ENCODE data around the gene CNTLN. TPM values are rescaled to one million over a fixed set of nuclear protein-coding genes. Genes with fewer than 3 reads are reported as not detected.
"Not testable (repeated sequence)": the region's sequence is repeated elsewhere in the genome, so short reads cannot be mapped to it uniquely, and the experiment has no call there.

CNTLN gene
- total and polyA plus RNA-seq, 2 of the 8 experiments (the other 6 are each of a cell fraction or from before 2014, with no cell fraction given) = 4.8 to 10.8 TPM

DNA sequence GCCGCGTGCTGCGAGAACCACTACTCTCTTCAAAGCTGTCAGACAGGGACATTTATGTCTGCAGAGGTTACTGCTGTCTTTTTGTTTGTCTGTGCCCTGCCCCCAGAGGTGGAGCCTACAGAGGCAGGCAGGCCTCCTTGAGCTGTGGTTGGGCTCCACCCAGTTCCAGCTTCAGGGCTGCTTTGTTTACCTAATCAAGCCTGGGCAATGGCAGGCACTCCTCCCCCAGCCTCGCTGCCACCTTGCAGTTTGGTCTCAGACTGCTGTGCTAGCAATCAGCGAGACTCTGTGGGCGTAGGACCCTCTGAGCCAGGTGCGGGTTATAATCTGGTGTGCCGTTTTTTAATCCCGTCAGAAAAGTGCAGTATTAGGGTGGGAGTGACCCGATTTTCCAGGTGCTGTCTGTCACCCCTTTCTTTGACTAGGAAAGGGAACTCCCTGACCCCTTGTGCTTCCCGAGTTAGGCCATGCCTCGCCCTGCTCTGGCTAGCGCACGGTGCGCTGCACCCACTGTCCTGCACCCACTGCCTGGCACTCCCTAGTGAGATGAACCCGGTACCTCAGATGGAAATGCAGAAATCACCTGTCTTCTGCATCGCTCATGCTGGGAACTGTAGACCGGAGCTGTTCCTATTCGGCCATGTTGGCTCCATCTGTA lies 133.8 kb downstream of the CNTLN start:
- CTCF ChIA-PET (ENCODE audit: partially characterized antibody) = interaction anchor here (0.6 kb wide), 2 partner anchors 39 to 129 kb away, joined by 3 read pairs; no protein-coding TSS in a partner anchor
- FAIRE-seq; H3K4me1 ChIP-seq (replicated peaks in 1 of 4; ENCODE audit: control insufficient read depth in 3 of 4, insufficient read depth in 4 of 4, low read length in 3 of 4); H3K23me2 ChIP-seq (ENCODE audit: low read depth, low read length); H2BK5ac ChIP-seq (ENCODE audit: low read depth, low read length); H3K9me3 ChIP-seq (ENCODE audit: insufficient read depth in 2 of 2, low read depth in 1 of 2, low read length in 1 of 2); H3K9ac ChIP-seq (replicated peaks in 1 of 4; ENCODE audit: extremely low read depth in 1 of 4, low read depth in 3 of 4, low read length in 3 of 4); H2BK20ac ChIP-seq (ENCODE audit: low read length); H2BK120ac ChIP-seq (replicated peaks; ENCODE audit: low read depth, low read length); POLR2A ChIA-PET (ENCODE audit: partially characterized antibody); H3K79me2 ChIP-seq (ENCODE audit: control insufficient read depth in 1 of 2, insufficient read depth in 2 of 2, low read length in 2 of 2); H4K5ac ChIP-seq (ENCODE audit: insufficient read length, low read depth, low read length); H2AFZ ChIP-seq (ENCODE audit: low read length); H3K27me3 ChIP-seq (replicated peaks in 1 of 4; ENCODE audit: control insufficient read depth in 3 of 4, extremely low read depth in 1 of 4, insufficient read depth in 3 of 4, low read length in 3 of 4); H4K91ac ChIP-seq (replicated peaks; ENCODE audit: insufficient read length, low read length); H4K20me1 ChIP-seq (replicated peaks in 1 of 2; ENCODE audit: control insufficient read depth in 1 of 2, insufficient read depth in 2 of 2, low read length in 2 of 2); H4K8ac ChIP-seq (ENCODE audit: extremely low read depth, insufficient read depth, low read length); H3K23ac ChIP-seq (ENCODE audit: insufficient read length); H3K36me3 ChIP-seq (ENCODE audit: control insufficient read depth in 2 of 4, insufficient read depth in 4 of 4, low read length in 3 of 4); H3K14ac ChIP-seq (ENCODE audit: insufficient read length); H3K4ac ChIP-seq (replicated peaks; ENCODE audit: insufficient read length, low read depth, low read length); H3K4me3 ChIP-seq (ENCODE audit: extremely low read depth in 1 of 4, insufficient read depth in 2 of 4, low read depth in 3 of 4, low read length in 4 of 4); H3K56ac ChIP-seq (replicated peaks; ENCODE audit: insufficient read length, low read depth, low read length); H2BK15ac ChIP-seq (ENCODE audit: low read length); H3K79me1 ChIP-seq (ENCODE audit: low read depth, low read length): not testable (repeated sequence)
- peak overlapping the region; percentile 65; the same call in 1 of the 2 replicates for H2AK5ac ChIP-seq (ENCODE audit: low read depth, low read length)
- TF ChIP-seq POLR2A (IDR thresholded peaks at IDR 0.05; ENCODE audit: control extremely low read depth in 1 of 2, low read depth in 2 of 2, low read length in 2 of 2) (peak in 1 of 2 experiments; percentile 17; a peak in 1 of 3 replicates), ASH2L (IDR thresholded peaks at IDR 0.05; ENCODE audit: low read length) (peak; percentile 31)
- WGBS, 2 experiments (ENCODE audit: extremely low coverage in 1 of 2, insufficient coverage in 1 of 2, insufficient read length in 1 of 2, insufficient replicate concordance in 2 of 2, low coverage in 1 of 2, low lambda C conversion rate in 2 of 2, missing lambda C conversion rate in 1 of 2) = 72% methylated on average over 19 of the region's 19 CpGs; no CpG with 5 or more reads in 1 of the 2 experiments
- H3K18ac ChIP-seq (ENCODE audit: extremely low read depth, low read length) = peak overlapping the region; percentile 95
- peak; percentile 34 to 63 for DNase-seq (ENCODE audit: low read depth in 1 of 2, low spot score in 2 of 2)
- peak overlapping the region; percentile 51 for H3K4me2 ChIP-seq (ENCODE audit: insufficient read depth in 1 of 2, low read depth in 2 of 2, low read length in 2 of 2)
- peak overlapping the region; percentile 45; the same call in 1 of the 2 replicates for H3K27ac ChIP-seq (ENCODE audit: low read depth, low read length)
- 0 out of 2 replicates have a peak overlapping the region, but pooled peaks have one; percentile 68 for H2BK12ac ChIP-seq (ENCODE audit: low read depth, low read length)
